IMR-90 (cell line): Measurements from ENCODE around the gene CDX1. TPM values are rescaled to one million over a fixed set of nuclear protein-coding genes. Genes with fewer than 3 reads are reported as not detected.

Experiments
- ATAC-seq: fragments of 200-7000 bp; cut with Tn5 transposase; 2 replicates; pipeline ENCODE4 v1.9.1; 2020; ENCODE audit warnings: low read depth, mild to moderate bottlenecking, moderate library complexity
- BruUV-seq: library from RNA; stranded (reverse); fragments of 400-500 nt; replicated peaks from 2 replicates; lab custom pipeline; 2021; lab: Mats Ljungman, UMichigan
- CTCF ChIA-PET: fragments of 300-600 bp; formaldehyde crosslinking; extraction: SDS; loops from one replicate; lab custom pipeline; 2021; ENCODE audit warnings: antibody characterized with exemption; lab: Yijun Ruan, JAX
- POLR2A ChIA-PET: fragments of 300-600 bp; sonication (Branson Sonifier 250); formaldehyde crosslinking; loops from one replicate; lab custom pipeline; 2022; ENCODE audit warnings: antibody characterized with exemption; ENCODE audit not compliant: unreplicated experiment; lab: Charles Lee
- DNase-seq: peaks from one replicate; pipeline ENCODE4 v3.0.0; 2013
- H2AFZ ChIP-seq: replicated peaks from 2 replicates; pipeline ENCODE3; 2013; ENCODE audit warnings: low read length, mild to moderate bottlenecking; ENCODE audit not compliant: poor library complexity
- H2AK5ac ChIP-seq: 2 replicates; pipeline ENCODE4 v1.6.1; 2013; ENCODE audit warnings: low read depth, low read length, inconsistent platforms
- H2AK9ac ChIP-seq: replicated peaks from 2 replicates; pipeline ENCODE3; 2013; ENCODE audit warnings: mild to moderate bottlenecking, low read depth, low read length, moderate library complexity; ENCODE audit not compliant: poor library complexity
- H2BK120ac ChIP-seq: 2 replicates; pipeline ENCODE4 v1.6.1; 2013; ENCODE audit warnings: low read depth, low read length, inconsistent platforms
- H2BK15ac ChIP-seq: 3 replicates; pipeline ENCODE4 v1.6.1; 2013; ENCODE audit warnings: low read depth, low read length, inconsistent platforms
- H2BK20ac ChIP-seq: 2 replicates; pipeline ENCODE4 v1.6.1; 2013; ENCODE audit warnings: low read depth, mild to moderate bottlenecking, inconsistent platforms, low read length, moderate library complexity
- H2BK5ac ChIP-seq: 2 replicates; pipeline ENCODE4 v1.6.1; 2013; ENCODE audit warnings: mild to moderate bottlenecking, low read depth, low read length, inconsistent platforms; ENCODE audit not compliant: poor library complexity, severe bottlenecking
- H3K14ac ChIP-seq: replicated peaks from 2 replicates; pipeline ENCODE4 v1.6.1; 2013; ENCODE audit warnings: low read depth, low read length, inconsistent platforms
- H3K18ac ChIP-seq: 2 replicates; pipeline ENCODE4 v1.6.1; 2013; ENCODE audit warnings: low read depth, low read length, control low read depth
- H3K23ac ChIP-seq: 2 replicates; pipeline ENCODE4 v1.6.1; 2013; ENCODE audit warnings: low read depth, low read length, inconsistent platforms
- H3K27ac ChIP-seq: 2 replicates; pipeline ENCODE4 v1.5.1; 2013; ENCODE audit warnings: mild to moderate bottlenecking, control low read depth, low read length; ENCODE audit not compliant: insufficient read depth
- H3K27me3 ChIP-seq: 2 replicates; pipeline ENCODE4 v1.6.1; 2013; ENCODE audit warnings: low read length; ENCODE audit not compliant: control insufficient read depth, insufficient read depth
- H3K36me3 ChIP-seq: 2 replicates; pipeline ENCODE4 v1.6.1; 2013; ENCODE audit warnings: low read length, mixed read lengths; ENCODE audit not compliant: control insufficient read depth, insufficient read depth
- H3K4ac ChIP-seq: 2 replicates; pipeline ENCODE4 v1.6.1; 2013; ENCODE audit warnings: low read depth, low read length, inconsistent platforms
- H3K4me1 ChIP-seq: 2 replicates; pipeline ENCODE4 v1.6.1; 2013; ENCODE audit warnings: low read length, mixed read lengths; ENCODE audit not compliant: control insufficient read depth, insufficient read depth
- H3K4me2 ChIP-seq: 2 replicates; pipeline ENCODE4 v1.6.1; 2013; ENCODE audit warnings: low read depth, mild to moderate bottlenecking, control low read depth, low read length, moderate library complexity
- H3K4me3 ChIP-seq: 2 replicates; pipeline ENCODE4 v1.5.1; 2013; ENCODE audit warnings: low read depth, mild to moderate bottlenecking, control low read depth, low read length, moderate library complexity; ENCODE audit not compliant: insufficient read depth
- H3K56ac ChIP-seq: 2 replicates; pipeline ENCODE4 v1.6.1; 2013; ENCODE audit warnings: low read length, inconsistent platforms; ENCODE audit not compliant: insufficient read depth; ENCODE audit errors: extremely low read depth
- H3K79me1 ChIP-seq, 2 experiments: 2 replicates each; pipeline ENCODE4 v1.6.1; 2013; ENCODE audit warnings: low read length in 2 of 2, inconsistent platforms in 1 of 2, low read depth in 1 of 2
- H3K9ac ChIP-seq: 2 replicates; pipeline ENCODE4 v1.6.1; 2013; ENCODE audit warnings: low read depth, low read length, control low read depth
- H3K9me1 ChIP-seq: 2 replicates; pipeline ENCODE4 v1.6.1; 2013; ENCODE audit warnings: low read length, inconsistent platforms; ENCODE audit not compliant: insufficient read depth
- H3K9me3 ChIP-seq: 2 replicates; pipeline ENCODE4 v1.6.1; 2013; ENCODE audit warnings: low read length; ENCODE audit not compliant: control insufficient read depth, insufficient read depth
- H4K20me1 ChIP-seq: 2 replicates; pipeline ENCODE4 v1.6.1; 2013; ENCODE audit warnings: low read length, inconsistent platforms; ENCODE audit not compliant: insufficient read depth
- H4K5ac ChIP-seq: 2 replicates; pipeline ENCODE4 v1.6.1; 2013; ENCODE audit warnings: mild to moderate bottlenecking, low read depth, low read length, control low read depth
- H4K8ac ChIP-seq, 2 experiments: 2 replicates each; pipeline ENCODE4 v1.6.1; 2013; ENCODE audit warnings: low read depth in 2 of 2, low read length in 2 of 2, control low read depth in 1 of 2, inconsistent platforms in 1 of 2
- H4K91ac ChIP-seq: 2 replicates; pipeline ENCODE4 v1.6.1; 2013; ENCODE audit warnings: low read depth, low read length, inconsistent platforms; ENCODE audit not compliant: insufficient read depth
- BHLHE40 ChIP-seq: fragments of 150-350 bp; IDR thresholded peaks from 2 replicates; pipeline ENCODE4 v1.6.1; 2016; ENCODE audit warnings: mild to moderate bottlenecking, low read depth, low read length
- CEBPB ChIP-seq: IDR thresholded peaks from 2 replicates; pipeline ENCODE4 v1.6.1; 2012; ENCODE audit warnings: low read depth, low read length, improper control_type of control experiment
- FOS ChIP-seq: fragments of 150-350 bp; IDR thresholded peaks from 2 replicates; pipeline ENCODE4 v1.6.1; 2016; ENCODE audit warnings: low read depth, low read length
- MAFK ChIP-seq: IDR thresholded peaks from 2 replicates; pipeline ENCODE4 v1.6.1; 2012; ENCODE audit warnings: low read depth, low read length, improper control_type of control experiment
- MXI1 ChIP-seq: IDR thresholded peaks from 2 replicates; pipeline ENCODE4 v1.6.1; 2012; ENCODE audit warnings: low read depth, mild to moderate bottlenecking, low read length, moderate library complexity, borderline replicate concordance
- NFE2L2 ChIP-seq: fragments of 150-350 bp; IDR thresholded peaks from 2 replicates; pipeline ENCODE4 v1.6.1; 2016; ENCODE audit warnings: low read depth, mild to moderate bottlenecking, low read length
- POLR2A ChIP-seq: IDR thresholded peaks from 2 replicates; pipeline ENCODE4 v1.6.1; 2012; ENCODE audit warnings: mild to moderate bottlenecking, low read depth, low read length
- SMC3 ChIP-seq: fragments of 150-350 bp; IDR thresholded peaks from 2 replicates; pipeline ENCODE4 v1.6.1; 2016; ENCODE audit warnings: low read depth, mild to moderate bottlenecking, antibody characterized with exemption, low read length, moderate library complexity
- WGBS, 2 experiments: methylation state at CpG; one replicate each; pipeline versions ENCODE4 v1.1.5 to v1.1.7; 2013; ENCODE audit warnings: missing lambda C conversion rate in 2 of 2; ENCODE audit not compliant: insufficient read length in 1 of 2; ENCODE audit errors: extremely low coverage in 2 of 2; 5-methylcytosine and 5-hydroxymethylcytosine counted together
- dilution Hi-C: fragments of 300-500 bp; cut with HindIII; formaldehyde crosslinking; loops from one replicate; pipeline ENCODE4 v1.14.3; 2018; ENCODE audit warnings: low sequenced_read_pairs; ENCODE audit not compliant: unreplicated experiment
- in situ Hi-C: fragments of 300-500 bp; cut with MboI; formaldehyde crosslinking; loops from 3 replicates; pipeline ENCODE4 v1.14.3; 2019; ENCODE audit warnings: low sequenced_read_pairs, inconsistent platforms, mixed read lengths
- intact Hi-C: fragments of 100-400 bp; cut with micrococcal nuclease; formaldehyde crosslinking; loops from 2 replicates; pipeline ENCODE4 v1.10.0; 2022
- polyA plus RNA-seq, 3 experiments: library from polyadenylated mRNA; depleted of rRNA; stranded (reverse); fragments of >200 nt; gene quantifications; 2 replicates each; pipeline ENCODE4 v1.2.3, GENCODE V29; 2012; ENCODE audit warnings: low replicate concordance in 1 of 3
- total RNA-seq: library from RNA; depleted of rRNA; stranded (reverse); fragments of >200 nt; gene quantifications from 2 replicates; pipeline ENCODE4 v1.2.3, GENCODE V29; 2012
- TF ChIP-seq, protein P1 (sequence below): fragments of 150-350 bp; IDR thresholded peaks from 2 replicates; pipeline ENCODE4 v1.6.1; 2016; ENCODE audit warnings: low read depth, mild to moderate bottlenecking, low read length, moderate library complexity, borderline replicate concordance
- TF ChIP-seq, protein P2 (sequence below): fragments of 150-350 bp; IDR thresholded peaks from 2 replicates; pipeline ENCODE4 v1.6.1; 2017; ENCODE audit warnings: mild to moderate bottlenecking, antibody characterized with exemption, low read length, low read depth

CDX1 gene
- total and polyA plus RNA-seq, 2 of the 4 experiments (the other 2 are of a cell fraction) = 0.18 to 0.24 TPM

DNA sequence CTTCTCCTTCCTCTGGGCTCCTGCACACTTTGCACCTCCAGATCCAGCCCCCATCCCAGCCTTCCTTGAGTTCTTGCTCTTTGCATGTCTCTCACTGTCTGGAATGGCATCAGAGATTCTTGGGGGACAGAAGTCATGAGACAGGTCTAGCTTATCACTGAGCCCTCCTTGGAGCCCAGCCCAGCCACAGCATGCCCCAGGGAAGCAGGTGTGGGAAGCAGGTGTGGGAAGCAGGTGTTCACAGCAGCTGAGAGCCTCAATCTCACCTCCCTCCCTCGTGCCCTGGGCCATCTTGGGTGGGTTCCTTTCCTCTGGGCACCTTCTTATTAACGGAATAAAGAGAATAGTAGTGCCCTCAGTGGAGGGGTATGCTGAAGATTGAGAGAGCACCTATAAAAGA, 50.5 kb downstream of the CDX1 start:
- Histone ChIP-seq H3K4me3 (no peak overlapping the region), H3K14ac (peak overlapping the region; percentile 32; the same call in 1 of the 2 replicates), H2BK120ac (0 out of 2 replicates have a peak overlapping the region, but pooled peaks have one; percentile 40), H2BK5ac (no peak overlapping the region), H3K79me1 (no peaks in the 10 kb centered on the region), H3K18ac (no peak overlapping the region), H3K36me3 (no peaks in the 10 kb centered on the region), H4K5ac (no peak overlapping the region), H3K4me2 (no peak overlapping the region), H3K4ac (no peak overlapping the region), H3K4me1 (no peaks in the 10 kb centered on the region), H2AFZ (no peak overlapping the region), H4K20me1 (no peaks in the 10 kb centered on the region), H3K9me3 (no peaks in the 10 kb centered on the region), H2BK20ac (no peak overlapping the region), H3K23ac (no peak overlapping the region), H3K27me3 (no peaks in the 10 kb centered on the region; the same call in 1 of the 2 replicates), H2BK15ac (no peak overlapping the region; the same call in 2 of the 3 replicates), H4K8ac (no peak overlapping the region), H3K56ac (no peak overlapping the region), H3K27ac (no peak overlapping the region), H4K91ac (no peak overlapping the region), H2AK9ac (peak overlapping the region; percentile 49), H2AK5ac (peak overlapping the region; percentile 73; the same call in 1 of the 2 replicates), H3K9me1 (no peaks in the 10 kb centered on the region), H3K9ac (no peak overlapping the region)
- DNase-seq (no peak), ATAC-seq (no peak)
- ChIA-PET POLR2A (no interaction called here), CTCF (interaction anchor here (0.6 kb wide), 1 partner anchor 103 kb away, joined by 6 read pairs; no protein-coding TSS in a partner anchor)
- in situ Hi-C loops (loop anchor here (10.0 to 25.0 kb wide), 3 partner anchors 212 to 580 kb away; partner anchors contain the start of genes HMGXB3 and TIGD6), dilution Hi-C loops (no loop called here), intact Hi-C loops (loop anchor here (10.0 kb wide), 1 partner anchor 182 kb away; no protein-coding TSS in a partner anchor)
- WGBS, 2 experiments = no CpG with 5 or more reads among the region's 2 CpGs
- TF ChIP-seq FOS (no peak), NFE2L2 (no peak), POLR2A (no peak), BHLHE40 (no peak), CEBPB (no peak), SMC3 (no peak), MXI1 (no peak), MAFK (no peak)
- TF ChIP-seq, protein P1, sequence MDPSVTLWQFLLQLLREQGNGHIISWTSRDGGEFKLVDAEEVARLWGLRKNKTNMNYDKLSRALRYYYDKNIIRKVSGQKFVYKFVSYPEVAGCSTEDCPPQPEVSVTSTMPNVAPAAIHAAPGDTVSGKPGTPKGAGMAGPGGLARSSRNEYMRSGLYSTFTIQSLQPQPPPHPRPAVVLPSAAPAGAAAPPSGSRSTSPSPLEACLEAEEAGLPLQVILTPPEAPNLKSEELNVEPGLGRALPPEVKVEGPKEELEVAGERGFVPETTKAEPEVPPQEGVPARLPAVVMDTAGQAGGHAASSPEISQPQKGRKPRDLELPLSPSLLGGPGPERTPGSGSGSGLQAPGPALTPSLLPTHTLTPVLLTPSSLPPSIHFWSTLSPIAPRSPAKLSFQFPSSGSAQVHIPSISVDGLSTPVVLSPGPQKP = no peak
- TF ChIP-seq, protein P2, sequence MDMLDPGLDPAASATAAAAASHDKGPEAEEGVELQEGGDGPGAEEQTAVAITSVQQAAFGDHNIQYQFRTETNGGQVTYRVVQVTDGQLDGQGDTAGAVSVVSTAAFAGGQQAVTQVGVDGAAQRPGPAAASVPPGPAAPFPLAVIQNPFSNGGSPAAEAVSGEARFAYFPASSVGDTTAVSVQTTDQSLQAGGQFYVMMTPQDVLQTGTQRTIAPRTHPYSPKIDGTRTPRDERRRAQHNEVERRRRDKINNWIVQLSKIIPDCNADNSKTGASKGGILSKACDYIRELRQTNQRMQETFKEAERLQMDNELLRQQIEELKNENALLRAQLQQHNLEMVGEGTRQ = no peak
- BruUV-seq = no TSS peak
